Esophagus squamous epithelium (tissue), 5 donors: ENCODE results near the gene TTC28. TPM values are rescaled to one million over a fixed set of nuclear protein-coding genes. Genes with fewer than 3 reads are reported as not detected.
"Not testable (repeated sequence)": the region's sequence is repeated elsewhere in the genome, so short reads cannot be mapped to it uniquely, and the experiment has no call there.

Source experiments
- DNase-seq: peaks from one replicate; lab custom pipeline; 2025; lab: John Stamatoyannopoulos, UW
- H3K27ac ChIP-seq, 4 donors: fragments of 200-600 bp; sonication (generic); one replicate each; pipeline ENCODE4 v1.5.1; 2016 to 2019; ENCODE audit warnings: mild to moderate bottlenecking in 1 of 4
- H3K27me3 ChIP-seq, 4 donors: fragments of 200-600 bp; sonication (generic); 1 replicate in 3 of 4; 2 replicates in 1 of 4; pipeline versions ENCODE4 v1.5.1 to v1.6.0; 2017 to 2021; ENCODE audit warnings: antibody characterized with exemption in 1 of 4
- H3K36me3 ChIP-seq, 3 donors: fragments of 200-600 bp; sonication (generic); one replicate each; pipeline ENCODE4 v1.5.1; 2016 to 2019
- H3K4me1 ChIP-seq, 3 donors: fragments of 200-600 bp; sonication (generic); one replicate each; pipeline ENCODE4 v1.5.1; 2017 to 2019
- H3K4me3 ChIP-seq, 4 donors: fragments of 200-600 bp; sonication (generic); 1 replicate in 3 of 4; 2 replicates in 1 of 4; pipeline ENCODE4 v1.5.1; 2016 to 2019; ENCODE audit warnings: mild to moderate bottlenecking in 2 of 4, moderate library complexity in 1 of 4
- H3K9me3 ChIP-seq, 3 donors: fragments of 200-600 bp; sonication (generic); one replicate each; pipeline ENCODE4 v1.5.1; 2016 to 2019
- CTCF ChIP-seq, 6 experiments: fragments of 450-650 bp in 4 of 6; fragments of 200-600 bp in 2 of 6; sonication (generic) in 2 of 6; IDR thresholded peaks; one replicate each; pipeline ENCODE4 v1.5.1; 2016 to 2019; ENCODE audit warnings: antibody characterized with exemption in 6 of 6, mild to moderate bottlenecking in 4 of 6, moderate library complexity in 4 of 6
- POLR2A ChIP-seq, 4 donors: fragments of 450-650 bp; IDR thresholded peaks; one replicate each; pipeline ENCODE4 v1.6.1; 2017; ENCODE audit warnings: antibody characterized with exemption in 4 of 4, mild to moderate bottlenecking in 4 of 4, moderate library complexity in 3 of 4
- WGBS, 2 donors: methylation state at CpG; one replicate each; pipeline ENCODE4 v1.1.5; 2018; 5-methylcytosine and 5-hydroxymethylcytosine counted together
- intact Hi-C: fragments of 100-400 bp; cut with DNase I; formaldehyde crosslinking; loops from one replicate; pipeline ENCODE4 v1.15.0; 2022
- total RNA-seq, 4 donors: library from RNA; depleted of rRNA; stranded (reverse); fragments of >200 nt; gene quantifications; one replicate each; pipeline ENCODE4 v1.1.0, GENCODE V29; 2016
- donor health status: DM: yes; HTN: yes; CAD: no.

The TTC28 gene
- total RNA-seq, 4 donors from 2014 or later, result 6.0 to 21.4 (median 7.7) TPM

- Histone ChIP-seq H3K4me3 (peak overlapping the region; percentile 58 to 79 (median 68)), H3K4me1 (peaks cover 0 to 23% (median 13%) of the 10 kb centered on the region in 3 donors), H3K27ac (peak overlapping the region; percentile 62 to 84 (median 68))
- intact Hi-C loops, H3K27me3 ChIP-seq, H3K9me3 ChIP-seq, DNase-seq, H3K36me3 ChIP-seq: not testable (repeated sequence)
- WGBS, 2 donors, result 21 to 57% methylated on average over 1 to 17 of the region's 58 CpGs
These were observed 646 bp downstream of the TTC28 start for GRCh38 chr22:28678778-28679610.

GRCh38 chr22:28678170-28678569, 1.5 kb downstream of the TTC28 start:
- DNase-seq, H3K36me3 ChIP-seq, intact Hi-C loops, H3K27ac ChIP-seq, H3K27me3 ChIP-seq, H3K9me3 ChIP-seq: not testable (repeated sequence)
- peaks cover 0 to 23% (median 13%) of the 10 kb centered on the region in 3 donors for H3K4me1 ChIP-seq
- WGBS, 2 donors, result 72 to 78% methylated on average over 7 of the region's 7 CpGs
- peak overlapping the region in 1 of 4 donors; percentile 78 for H3K4me3 ChIP-seq

GRCh38 chr22:28674121-28674563, 5.5 kb downstream of the TTC28 start:
- 50 to 57% methylated on average over 3 of the region's 3 CpGs for WGBS, 2 donors
- TF ChIP-seq CTCF (IDR thresholded peaks at IDR 0.05) (no peak), POLR2A (IDR thresholded peaks at IDR 0.05) (no peak)
- Histone ChIP-seq H3K4me1 (peaks cover 0 to 10% (median 8%) of the 10 kb centered on the region in 3 donors), H3K27me3 (peaks cover 0 to 6% (median 0%) of the 10 kb centered on the region in 4 donors), H3K4me3 (no peak overlapping the region), H3K27ac (no peak overlapping the region), H3K36me3 (no peaks in the 10 kb centered on the region), H3K9me3 (no peaks in the 10 kb centered on the region)
- no peak for DNase-seq
- intact Hi-C loops, result no loop called here

DNA sequence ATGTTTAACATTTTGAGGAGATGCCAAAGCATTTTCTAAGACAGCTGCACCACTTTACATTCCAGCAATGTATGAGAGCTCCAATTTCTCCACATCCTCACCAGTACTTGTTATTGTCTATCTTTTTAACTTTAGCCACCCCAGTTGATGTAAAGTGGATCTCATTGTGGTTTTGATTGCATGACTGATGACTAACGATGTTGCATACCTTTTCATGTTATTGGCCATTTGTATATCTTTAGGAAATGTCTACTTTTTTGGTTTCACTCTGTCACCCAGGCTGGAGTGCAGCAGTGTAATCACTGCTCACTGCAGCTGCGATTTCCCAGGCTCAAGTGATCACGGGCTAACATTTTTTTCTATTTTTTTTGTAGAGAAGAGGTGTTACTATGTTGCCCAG, 8.9 kb downstream of the TTC28 start:
- no peaks in the 10 kb centered on the region for H3K9me3 ChIP-seq

DNA sequence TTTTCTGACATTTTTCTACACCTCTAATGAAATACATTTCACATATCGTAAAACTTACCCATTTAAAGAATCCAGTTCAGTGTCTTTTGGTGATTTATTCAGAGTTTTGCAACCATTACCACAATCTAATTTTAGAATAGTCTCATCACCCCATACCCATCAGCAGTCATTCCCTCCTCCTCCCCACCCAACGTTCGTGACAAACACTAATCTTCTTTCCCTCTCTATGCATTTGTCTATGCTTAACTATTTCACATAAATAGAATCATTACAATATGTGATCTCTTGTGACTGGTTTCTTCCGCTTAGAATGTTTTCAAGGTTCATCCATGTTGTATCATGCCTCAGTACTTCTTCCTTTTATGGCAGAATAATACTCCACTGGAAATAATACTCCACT, 9.5 kb downstream of the TTC28 start:
- intact Hi-C loops, result no loop called here
- H3K36me3 ChIP-seq, result no peaks in the 10 kb centered on the region
- H3K4me1 ChIP-seq, result peaks cover 0 to 3% (median 3%) of the 10 kb centered on the region in 3 donors
- H3K27ac ChIP-seq, result no peak overlapping the region
- WGBS, 2 donors, result 74 to 86% methylated on average over 4 of the region's 4 CpGs
- no peak overlapping the region for H3K4me3 ChIP-seq
- no peak for DNase-seq
- no peaks in the 10 kb centered on the region for H3K27me3 ChIP-seq
- no peaks in the 10 kb centered on the region for H3K9me3 ChIP-seq
- no peak for TF ChIP-seq CTCF (IDR thresholded peaks at IDR 0.05)
- no peak for TF ChIP-seq POLR2A (IDR thresholded peaks at IDR 0.05)

More for the DNA sequence above, 8.9 kb downstream of the TTC28 start:
- no peak for DNase-seq
- H3K27ac ChIP-seq, result no peak overlapping the region
- H3K4me1 ChIP-seq, result peaks cover 0 to 3% (median 3%) of the 10 kb centered on the region in 3 donors
- WGBS, 2 donors, result 88 to 91% methylated on average over 3 of the region's 3 CpGs
- intact Hi-C loops, result no loop called here
- H3K27me3 ChIP-seq, result no peaks in the 10 kb centered on the region
- TF ChIP-seq POLR2A (IDR thresholded peaks at IDR 0.05) (no peak), CTCF (IDR thresholded peaks at IDR 0.05) (no peak)
- H3K4me3 ChIP-seq, result no peak overlapping the region
- H3K36me3 ChIP-seq, result no peaks in the 10 kb centered on the region

DNA sequence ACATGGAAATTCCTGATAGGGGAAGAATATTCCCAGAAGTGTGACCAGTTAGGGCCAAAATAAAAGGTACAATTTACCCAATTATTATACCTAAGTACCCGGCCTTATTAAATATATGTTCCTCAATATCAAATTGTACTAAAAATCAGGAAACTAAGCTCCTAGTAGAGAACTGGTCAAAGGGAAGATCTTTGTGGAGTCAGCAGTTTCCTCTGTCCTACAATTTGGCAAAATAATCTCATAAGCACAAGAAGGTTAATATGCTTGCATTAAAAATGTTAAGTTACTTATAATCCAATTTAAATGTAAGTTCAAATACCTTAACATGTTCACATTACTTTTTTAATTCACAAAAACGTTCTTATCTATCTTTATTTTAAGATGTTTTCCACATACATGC, 10.3 kb downstream of the TTC28 start:
- intact Hi-C loops, result no loop called here
- TF ChIP-seq POLR2A (IDR thresholded peaks at IDR 0.05) (no peak), CTCF (IDR thresholded peaks at IDR 0.05) (no peak)
- peaks cover 0 to 3% (median 1%) of the 10 kb centered on the region in 3 donors for H3K4me1 ChIP-seq
- no peaks in the 10 kb centered on the region for H3K27me3 ChIP-seq
- H3K9me3 ChIP-seq, result no peaks in the 10 kb centered on the region
- no peak overlapping the region for H3K4me3 ChIP-seq
- H3K27ac ChIP-seq, result no peak overlapping the region
- no peaks in the 10 kb centered on the region for H3K36me3 ChIP-seq
- DNase-seq, result no peak
- WGBS, 2 donors, result 68 to 70% methylated on average over 2 of the region's 2 CpGs

GRCh38 chr22:28663569-28663942, 16.1 kb downstream of the TTC28 start:
- H3K4me3 ChIP-seq, H3K4me1 ChIP-seq, DNase-seq, H3K9me3 ChIP-seq, H3K27me3 ChIP-seq, H3K36me3 ChIP-seq, intact Hi-C loops, H3K27ac ChIP-seq: not testable (repeated sequence)
- WGBS, 2 donors, result no CpG with 5 or more reads among the region's 13 CpGs
